ENCODE data around the gene CXCL3.

Gene CXCL3

DNA sequence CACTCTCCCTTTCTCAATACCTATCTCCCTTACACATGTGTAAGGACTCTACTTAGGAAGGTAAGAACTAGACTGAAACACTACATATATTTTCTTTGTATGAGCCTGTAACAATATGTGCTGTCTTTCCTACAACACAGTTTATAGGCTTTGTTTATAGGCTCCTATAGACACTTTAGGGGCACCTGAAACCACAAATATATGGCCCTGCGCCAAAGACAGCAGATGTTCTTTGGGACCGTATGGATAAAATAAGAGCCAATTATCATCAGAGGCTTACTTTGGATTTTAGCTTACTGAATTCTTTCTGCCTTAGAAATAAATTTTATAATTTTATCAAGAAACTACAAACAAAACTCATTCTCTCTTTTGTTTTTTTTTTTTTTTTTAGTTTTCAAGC lies 16.6 kb upstream of the CXCL3 start:
- DNase-seq = peak; percentile 37

DNA sequence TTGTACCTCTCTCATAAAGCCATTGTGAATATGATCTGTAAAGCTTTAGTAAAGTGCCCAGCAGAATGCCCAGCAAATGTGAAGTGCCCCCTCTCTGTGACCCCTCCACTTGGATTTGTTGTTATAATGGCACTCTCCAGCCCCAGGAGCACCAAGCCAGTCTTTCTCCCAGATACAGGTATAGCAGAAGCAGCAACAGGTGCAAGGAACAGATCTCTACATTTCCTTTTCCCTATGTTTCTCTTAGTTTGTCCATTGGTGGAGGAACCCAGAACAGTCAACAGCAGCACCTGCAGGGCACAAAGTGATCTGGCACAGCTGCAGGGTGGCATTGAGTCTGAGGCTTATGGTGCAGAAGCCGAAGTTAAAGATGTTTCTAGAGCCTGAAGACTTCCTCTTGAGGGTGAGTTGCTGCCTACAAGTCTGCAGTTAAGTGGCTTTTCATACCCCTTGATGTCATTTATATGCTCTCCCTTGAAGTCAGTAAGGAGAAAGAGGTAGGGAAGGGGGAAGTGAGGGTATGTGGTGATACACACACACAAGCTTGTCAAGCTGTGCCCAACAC lies 16.1 kb upstream of the CXCL3 start:
- DNase-seq = peak; percentile 63

DNA sequence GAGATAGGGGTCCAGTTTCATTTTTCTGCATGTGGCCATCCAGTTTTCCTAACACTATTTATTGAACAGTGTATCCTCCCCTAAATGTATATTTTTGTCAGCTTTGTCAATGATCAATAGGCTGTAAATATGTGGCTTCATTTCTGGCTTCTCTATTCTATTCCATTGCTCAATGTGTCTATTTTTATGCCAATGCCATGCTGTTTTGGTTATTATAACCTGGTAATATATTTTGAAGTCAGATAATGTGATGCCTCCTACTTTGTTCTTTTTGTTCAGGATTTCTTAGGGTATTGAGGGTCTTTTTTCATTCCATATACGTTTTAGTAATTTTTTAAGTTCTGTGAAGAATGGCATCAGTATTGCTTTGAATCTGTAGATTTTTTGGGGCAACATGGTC lies 8.7 kb upstream of the CXCL3 start:
- no peak for DNase-seq

DNA sequence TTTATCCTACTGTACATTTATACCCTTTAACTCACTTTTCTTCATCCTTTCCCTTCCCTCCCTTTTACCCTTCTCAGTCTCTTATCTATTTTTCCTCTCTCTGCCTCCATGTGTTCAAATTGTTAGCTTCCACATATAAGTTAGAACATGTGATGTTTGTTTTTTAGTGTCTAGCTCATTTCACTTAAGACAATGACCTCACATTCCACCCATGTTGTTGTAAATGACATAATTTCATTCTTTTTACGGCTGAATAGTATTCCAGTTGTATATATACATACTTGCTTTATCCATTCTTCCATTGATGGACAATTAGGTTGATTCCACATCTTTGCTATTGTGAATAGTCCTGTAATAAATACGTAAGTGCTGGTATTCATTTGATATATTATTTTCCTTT lies 7.3 kb upstream of the CXCL3 start:
- no peak for DNase-seq

DNA sequence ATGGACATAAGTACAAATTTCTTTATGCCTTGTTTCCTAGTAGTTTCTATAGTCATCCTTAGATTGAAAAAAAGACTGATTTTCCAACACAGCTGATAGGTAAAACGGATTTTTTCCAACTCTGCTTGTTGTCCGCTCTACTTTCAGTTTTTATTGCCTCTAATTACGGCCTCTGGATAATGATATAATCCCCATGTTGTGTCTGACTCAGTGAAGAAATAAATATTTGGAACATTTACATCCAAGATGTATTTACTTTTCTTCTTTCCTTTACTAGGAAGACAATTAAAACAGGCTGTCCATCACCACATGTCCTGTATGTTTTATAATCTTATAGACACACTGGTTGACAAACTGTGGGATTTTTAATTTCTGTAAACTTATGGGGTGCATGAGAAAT lies 6.8 kb upstream of the CXCL3 start:
- DNase-seq = no peak

DNA sequence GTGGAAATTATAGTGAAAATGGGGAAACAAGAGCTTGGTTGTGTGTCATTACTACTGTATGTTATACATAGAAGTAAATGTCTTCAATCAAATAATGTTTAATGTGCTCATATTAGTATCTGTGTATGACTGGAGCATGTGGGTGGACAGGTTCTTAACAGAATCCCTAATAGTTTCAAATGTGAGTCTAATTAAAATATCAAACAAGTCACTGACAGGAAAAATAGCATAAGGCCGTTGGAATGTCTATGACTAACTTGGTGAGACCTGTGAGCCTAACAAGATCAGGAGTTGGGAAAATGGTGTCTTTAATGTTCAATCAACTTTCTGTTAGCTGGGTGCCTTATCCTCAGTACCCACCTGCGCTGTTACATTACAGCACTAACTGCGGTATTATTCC lies 6.2 kb upstream of the CXCL3 start:
- DNase-seq = no peak

DNA sequence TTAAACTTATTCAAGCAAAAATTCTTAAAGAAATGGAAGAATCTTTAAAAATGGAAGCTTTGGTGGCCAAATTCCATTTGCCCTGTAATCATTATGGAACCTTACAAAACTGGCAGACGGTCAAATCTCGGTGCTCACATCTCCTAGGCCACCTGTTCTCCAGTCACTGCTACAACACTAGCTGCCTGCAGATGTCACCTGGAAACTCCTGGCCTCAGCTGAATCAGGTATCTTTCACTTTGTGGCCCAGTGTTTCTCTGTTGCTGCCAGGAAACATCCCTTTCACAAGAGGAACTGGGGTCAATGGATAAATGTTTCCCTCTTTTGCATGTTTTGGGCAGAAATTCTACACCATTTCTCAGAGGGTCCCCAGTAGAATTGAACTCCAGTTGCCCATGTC lies 4.2 kb upstream of the CXCL3 start:
- DNase-seq = peak; percentile 77

DNA sequence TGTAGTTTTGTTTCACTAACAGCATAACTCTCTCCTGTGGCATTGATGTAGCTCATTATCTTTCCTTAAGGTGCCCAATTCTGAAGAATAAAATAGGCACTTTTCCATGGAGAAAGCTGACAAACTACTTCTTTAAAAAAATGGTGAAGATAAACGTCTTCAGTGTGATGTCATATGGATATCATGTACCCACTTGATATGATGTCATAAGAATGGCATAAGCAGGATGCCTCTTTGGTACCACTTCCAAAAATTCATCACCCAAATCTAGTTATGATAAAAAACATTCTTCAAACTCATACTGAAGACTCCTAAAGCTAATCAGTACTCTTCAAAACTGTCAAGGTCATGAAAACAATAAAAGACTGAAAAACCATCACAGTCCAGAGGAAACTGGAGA lies 2.9 kb upstream of the CXCL3 start:
- no peak for DNase-seq

DNA sequence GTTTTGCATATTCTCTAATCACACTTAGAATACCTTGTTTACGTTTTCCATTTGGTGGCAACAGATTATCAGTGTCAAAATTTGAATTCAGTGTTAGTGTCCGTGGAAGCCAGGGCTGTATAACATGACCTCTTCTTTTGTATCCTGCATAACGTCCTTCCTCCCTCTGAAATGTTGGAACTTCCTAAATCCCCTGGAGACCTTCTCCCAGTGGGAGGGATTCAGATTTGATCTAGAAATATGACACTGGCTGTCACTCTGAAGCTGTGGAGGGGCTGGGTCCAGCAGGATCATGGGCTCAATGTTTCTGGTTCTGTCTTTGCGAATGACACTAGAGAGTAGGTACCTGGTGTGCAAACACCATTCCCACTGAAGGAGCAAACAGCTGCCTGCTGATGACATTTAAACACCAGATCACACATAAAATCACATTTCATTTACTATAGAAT lies 850 bp upstream of the CXCL3 start:
- DNase-seq = peak; percentile 32

DNA sequence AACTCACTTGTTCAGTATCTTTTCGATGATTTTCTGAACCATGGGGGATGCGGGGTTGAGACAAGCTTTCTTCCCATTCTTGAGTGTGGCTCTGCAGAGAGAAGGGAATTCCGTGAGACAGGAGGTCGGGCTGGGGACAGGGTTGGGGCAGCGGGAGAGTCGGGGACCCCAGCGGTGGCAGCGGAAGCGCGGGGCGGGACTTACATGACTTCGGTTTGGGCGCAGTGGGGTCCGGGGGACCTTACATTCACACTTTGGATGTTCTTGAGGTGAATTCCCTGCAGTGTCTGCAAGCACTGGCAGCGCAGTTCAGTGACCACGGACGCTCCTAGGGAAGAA lies 434 bp downstream of the CXCL3 start:
- DNase-seq = peak; percentile 15

DNA sequence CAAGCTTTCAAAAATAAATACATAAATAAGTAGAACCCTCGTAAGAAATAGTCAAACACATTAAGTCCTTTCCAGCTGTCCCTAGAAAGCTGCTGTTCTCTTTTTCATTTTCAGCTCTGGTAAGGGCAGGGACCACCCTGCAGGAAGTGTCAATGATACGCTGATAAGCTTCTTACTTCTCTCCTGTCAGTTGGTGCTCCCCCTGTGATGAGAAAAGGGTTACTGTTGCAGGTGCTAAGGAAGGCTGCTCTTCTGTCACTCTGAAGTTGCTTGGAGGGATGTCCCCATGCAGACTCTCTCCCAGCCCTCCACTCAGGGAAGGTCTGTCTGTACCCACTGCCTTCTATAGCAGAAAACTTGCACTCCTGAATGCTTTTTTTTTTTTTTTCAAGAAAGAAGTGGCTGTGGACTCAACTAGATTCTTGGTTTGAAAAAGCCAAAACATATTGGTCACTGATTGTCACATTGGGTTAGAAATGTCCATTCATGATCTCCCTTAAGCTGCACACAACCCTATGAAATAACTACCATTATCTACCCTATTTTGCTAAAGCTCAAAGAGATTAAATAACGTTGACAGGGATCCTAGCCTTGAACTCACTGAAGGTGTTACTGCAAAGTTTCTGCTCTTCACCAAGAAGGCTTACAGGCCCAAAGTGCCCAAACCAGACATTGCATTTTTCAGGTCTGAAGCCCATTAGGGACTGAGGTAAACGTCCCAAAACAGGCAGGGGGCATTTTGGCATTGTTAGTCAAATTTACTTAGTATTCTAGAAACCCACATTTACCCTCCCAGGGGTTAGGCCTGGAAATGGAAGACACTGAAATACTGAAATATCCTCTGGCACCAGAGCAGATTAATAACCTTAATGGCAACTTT lies 1.2 kb downstream of the CXCL3 start:
- DNase-seq = peak; percentile 2

DNA sequence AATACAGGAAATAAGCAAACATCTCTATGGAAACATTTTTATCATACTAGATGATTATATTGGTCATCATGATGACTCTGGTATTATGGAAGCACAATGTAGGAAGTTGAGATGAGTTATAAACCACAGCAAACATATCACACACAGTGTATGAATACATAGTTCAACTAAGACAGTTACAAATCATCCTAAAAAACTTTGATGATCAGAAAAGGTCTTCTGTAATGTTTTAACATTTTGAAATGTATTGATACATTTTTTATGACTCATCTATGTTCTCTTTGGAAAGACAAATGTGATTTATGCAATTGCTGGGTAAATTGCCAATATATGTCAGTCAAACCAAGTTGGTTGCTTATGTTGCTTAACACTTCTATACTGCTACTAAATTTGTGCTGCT lies 4.8 kb downstream of the CXCL3 start:
- DNase-seq = no peak

DNA sequence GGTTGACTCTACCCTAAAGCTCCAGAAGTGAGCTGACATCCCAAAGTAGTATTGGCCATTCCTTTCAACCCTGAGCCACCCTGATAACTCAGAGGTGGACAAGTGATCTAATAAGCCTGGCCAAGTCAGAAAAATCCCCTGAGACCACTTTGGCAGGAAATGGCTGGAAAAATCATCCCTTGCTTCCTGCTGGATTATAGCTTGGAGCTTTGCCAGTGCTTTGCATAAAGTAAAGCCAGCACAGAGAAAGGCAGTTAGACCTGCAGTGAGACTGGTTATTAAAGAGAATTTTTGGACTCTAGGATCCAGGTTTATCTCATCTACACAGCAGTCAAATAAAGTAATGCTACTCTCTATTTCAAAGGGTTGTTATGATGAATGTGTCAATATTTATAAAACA lies 6.4 kb downstream of the CXCL3 start:
- peak; percentile 46 for DNase-seq

DNA sequence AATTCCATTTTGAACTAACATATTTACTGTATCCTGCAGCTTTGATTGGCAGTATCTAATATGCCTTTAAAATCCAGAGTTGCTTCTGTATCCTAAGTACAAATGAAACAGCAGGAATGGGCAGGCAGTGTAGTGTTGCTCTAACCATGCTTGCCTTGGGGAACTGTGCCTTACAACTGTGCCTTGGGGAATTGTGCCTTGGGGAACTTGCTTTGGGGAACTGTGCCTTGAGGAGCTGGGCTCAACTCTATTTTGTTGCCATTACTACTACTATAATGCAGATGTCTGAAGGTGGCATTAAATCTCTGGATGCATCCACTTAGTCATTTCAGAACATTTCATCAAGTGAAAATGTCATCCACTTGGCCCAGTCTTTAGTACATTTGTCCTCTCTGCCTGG lies 6.9 kb downstream of the CXCL3 start:
- no peak for DNase-seq

DNA sequence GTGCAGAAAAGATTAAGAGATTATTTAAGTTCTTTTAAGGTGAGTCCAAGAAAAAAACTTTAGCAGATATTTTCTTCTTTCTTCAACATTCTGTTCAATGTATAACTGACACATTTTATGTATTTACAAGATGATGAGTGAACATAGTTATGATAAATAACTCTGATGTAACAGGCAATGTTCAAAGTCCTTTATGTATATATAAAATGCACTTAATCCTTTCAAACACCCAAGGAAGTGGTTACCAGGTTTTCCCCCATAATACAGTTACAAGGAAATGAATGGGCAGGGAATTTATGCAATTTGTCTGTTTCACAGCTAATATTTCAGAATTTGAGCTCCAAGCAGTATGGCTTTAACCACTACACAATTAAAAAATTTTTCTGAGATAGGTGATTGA lies 8.2 kb downstream of the CXCL3 start:
- DNase-seq = no peak

DNA sequence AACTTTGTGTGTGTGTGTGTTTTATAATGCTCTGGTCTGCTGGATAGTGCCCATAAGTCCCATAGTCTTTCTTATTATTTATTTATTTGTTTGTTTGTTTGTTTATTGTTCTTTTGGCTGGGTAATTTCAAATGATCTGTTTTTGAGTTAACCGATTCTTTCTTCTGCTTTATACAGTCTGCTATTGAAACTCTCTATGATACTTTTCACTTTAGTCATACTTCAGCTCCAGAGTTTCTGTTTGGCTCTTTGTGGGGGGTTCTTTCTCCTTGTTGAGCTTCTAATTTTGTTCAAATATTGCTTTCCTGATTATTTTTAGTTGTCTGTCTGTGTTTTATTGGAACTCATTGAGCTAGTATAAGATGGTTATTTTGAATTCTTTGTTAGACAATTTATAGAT lies 10.0 kb downstream of the CXCL3 start:
- DNase-seq = no peak

DNA sequence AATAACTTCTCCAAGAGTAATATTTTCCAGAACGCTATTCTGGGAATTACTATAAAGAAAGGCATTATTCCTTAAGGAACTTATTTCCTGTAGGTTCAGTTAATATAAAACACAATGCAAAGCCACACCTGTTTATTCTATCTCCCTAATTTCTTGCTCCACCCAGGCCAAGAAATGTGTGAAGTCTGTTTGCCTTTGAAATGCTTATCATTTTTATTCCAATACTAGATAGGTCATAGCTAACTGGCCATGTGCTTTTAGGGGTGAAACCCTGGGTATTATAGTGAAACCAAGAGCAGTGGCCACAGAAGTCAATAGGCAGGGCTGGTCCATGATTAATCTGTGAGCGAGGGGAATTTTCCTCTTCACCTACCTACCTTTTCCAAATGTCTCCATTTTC lies 14.8 kb downstream of the CXCL3 start:
- DNase-seq = no peak

DNA sequence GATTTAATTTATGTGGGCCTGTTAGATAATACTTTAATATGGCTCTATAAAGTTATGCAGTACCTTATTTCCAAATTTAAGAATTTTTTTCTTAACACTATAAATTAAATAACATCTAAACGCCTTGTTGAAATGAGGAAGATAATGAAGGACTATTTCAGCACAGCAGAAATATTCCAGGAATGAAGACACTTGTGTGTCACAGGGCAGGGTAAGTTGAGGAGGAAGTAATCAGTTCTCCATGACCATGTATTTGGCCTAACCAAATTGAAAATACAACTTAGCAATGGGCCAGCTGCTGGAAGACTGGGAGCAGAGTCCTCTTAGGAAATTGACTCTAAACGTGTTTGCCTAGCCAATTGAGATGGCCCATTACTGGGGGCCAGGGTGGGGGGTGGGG lies 16.9 kb downstream of the CXCL3 start:
- no peak for DNase-seq

DNA sequence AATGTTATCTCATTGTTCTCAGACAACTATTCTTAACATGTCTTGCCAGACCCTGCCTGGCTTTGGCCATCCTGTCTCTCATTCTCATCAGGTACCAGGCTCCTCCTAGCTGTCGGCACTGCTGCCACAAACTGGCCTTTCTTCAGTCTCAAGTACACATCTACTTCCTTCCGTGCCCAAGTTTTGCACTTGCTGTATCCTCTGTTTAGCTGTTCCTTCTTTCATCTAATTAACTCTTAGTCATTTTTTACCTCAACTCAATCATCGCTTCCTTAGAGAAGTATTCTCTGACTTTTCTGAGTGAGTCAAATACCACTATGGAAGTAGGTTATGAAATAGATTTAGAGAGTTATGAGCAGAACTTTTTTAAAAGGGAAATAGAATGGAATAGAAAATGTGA lies 19.7 kb downstream of the CXCL3 start:
- DNase-seq = no peak

DNA sequence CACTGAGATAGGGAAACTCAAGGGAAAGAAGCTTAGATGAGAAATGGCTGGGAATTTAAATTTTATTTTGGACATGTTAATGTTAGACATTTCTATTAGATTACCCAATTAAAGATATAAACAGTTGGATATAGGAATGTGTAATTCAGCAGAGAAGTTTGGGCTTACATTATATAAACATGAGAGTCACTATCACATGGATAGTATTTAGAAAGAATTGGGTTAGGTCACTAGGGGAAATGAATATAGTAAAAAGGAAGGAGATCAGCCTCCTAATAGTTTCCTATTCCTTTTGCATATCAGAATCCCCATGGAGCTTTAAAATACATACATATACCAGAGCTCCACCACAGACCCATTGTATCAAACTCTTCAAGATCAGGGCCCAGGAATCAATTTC lies 20.4 kb downstream of the CXCL3 start:
- no peak for DNase-seq

DNA sequence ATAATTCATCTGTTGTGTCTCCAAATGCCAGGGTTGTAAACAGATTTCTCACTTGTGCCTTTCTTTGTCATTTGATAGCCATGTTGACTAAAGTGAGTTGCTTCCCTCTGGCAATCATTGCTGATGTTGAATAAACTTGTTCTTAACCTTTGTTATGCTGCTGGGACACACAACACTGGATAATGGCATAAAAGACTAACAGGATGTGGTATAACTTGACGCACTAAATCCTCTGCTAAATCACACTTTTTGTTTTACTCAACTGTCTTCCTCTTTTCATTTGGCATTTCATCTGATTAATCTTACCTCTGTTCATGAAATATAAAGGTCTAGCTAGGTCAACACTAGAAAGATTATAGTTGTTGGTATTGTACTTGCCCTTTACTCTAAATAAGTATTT lies 22.4 kb downstream of the CXCL3 start:
- no peak for DNase-seq

DNA sequence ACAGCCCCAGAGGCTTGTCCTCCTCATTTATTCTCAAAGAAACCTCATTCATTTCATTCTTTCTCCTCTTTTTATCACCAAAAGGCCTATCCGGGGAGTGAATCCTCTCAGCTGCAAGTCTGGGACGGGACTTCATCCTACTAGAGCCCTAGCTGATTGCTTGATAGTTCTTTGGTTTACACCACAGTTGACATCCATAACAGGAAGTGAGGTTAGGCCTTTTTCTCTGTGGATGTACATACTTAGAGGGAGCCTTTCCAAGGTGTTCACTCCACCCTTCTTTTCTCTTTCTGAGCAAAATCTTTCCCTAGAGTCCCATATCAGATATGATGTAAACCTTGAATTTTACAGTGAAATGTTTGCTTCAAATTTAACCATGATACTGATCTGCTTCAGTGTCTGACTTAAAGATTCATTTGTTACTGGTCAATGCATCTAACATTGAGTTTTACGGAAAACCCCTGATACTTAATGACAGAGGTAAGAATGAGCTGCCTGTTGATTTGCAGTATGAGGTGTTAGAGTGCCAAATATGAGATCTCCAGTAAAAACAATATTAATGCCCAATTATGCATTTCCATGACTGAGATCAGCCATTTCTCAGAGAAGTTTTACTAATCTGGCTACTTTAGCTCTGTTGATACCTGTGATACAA lies 23.2 kb downstream of the CXCL3 start:
- no peak for DNase-seq

DNA sequence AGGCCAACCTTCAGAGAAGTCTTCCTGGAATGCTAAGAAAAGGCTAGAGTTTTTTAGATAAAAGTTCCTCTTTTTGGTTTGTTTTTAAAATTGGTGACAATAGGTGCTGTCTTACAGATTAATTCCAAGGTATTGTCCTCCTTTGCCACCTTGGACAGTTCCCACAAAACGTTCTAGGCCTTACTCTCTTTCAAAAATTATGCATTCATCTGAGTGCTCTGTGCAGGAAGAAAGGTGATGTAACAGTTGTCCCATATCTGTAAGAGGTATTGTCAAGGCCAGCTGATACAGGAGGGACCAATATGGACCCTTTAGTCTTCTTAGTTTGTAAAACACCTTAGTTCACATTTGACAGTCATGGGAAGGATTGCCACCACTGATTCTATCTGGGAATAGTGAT lies 24.2 kb downstream of the CXCL3 start:
- DNase-seq = no peak

DNA sequence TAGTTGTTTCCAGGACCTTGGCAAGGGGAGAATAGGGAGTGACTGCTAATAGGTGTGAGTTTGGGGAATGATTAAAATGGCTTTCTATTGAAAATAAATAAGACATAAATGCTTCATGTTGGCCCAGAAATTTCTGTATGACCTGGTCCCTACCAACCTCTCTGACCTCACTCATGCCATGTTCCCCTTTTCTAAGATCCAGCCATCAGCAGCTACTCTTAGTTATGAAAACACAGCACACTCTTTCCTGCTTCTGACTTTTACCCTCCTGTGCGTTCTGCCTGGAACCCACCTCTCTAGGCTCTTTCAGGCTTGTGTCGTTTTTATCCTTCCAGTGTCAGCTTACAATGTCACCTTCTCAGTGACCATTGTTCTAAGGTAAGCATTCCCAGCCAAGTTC lies 25.2 kb downstream of the CXCL3 start:
- no peak for DNase-seq

DNA sequence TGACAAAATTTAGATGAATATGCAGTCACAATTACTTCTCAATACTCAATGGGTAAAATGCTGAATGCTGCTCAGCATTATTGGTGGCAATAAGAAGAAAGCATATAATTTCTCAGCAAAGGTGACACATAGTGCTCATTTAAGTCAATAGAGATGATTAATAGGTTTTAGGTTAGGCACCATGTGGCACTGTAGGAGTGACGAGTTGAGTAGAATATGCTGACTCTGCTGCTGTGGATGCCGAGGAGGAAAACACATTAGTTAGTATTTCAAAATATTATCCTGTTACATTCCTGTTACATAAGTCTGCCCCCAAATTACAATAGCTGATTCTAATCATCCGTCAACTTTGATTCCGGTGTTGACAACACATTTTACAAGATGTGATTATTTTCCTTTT lies 26.4 kb downstream of the CXCL3 start:
- no peak for DNase-seq
